Heart left ventricle (tissue), 16 donors: Measurements from ENCODE around the gene SNHG17. TPM values are rescaled to one million over a fixed set of nuclear protein-coding genes. Genes with fewer than 3 reads are reported as not detected.

Experiments used
- ATAC-seq, 4 donors: fragments of 200-7000 bp; cut with Tn5 transposase; one replicate each; pipeline ENCODE4 v1.9.1; 2020 to 2022; ENCODE audit warnings: moderate library complexity in 4 of 4, mild to moderate bottlenecking in 3 of 4, moderate number of reproducible peaks in 1 of 4
- DNase-seq, 5 donors: peaks; one replicate each; pipeline ENCODE4 v3.0.0-alpha.2; 2020
- H3K27ac ChIP-seq, 12 donors: fragments of 200-600 bp; sonication (generic) in 4 of 12; one replicate each; pipeline versions ENCODE4 v1.5.0 to v1.8.0; 2016 to 2022; ENCODE audit warnings: mild to moderate bottlenecking in 2 of 12
- H3K27me3 ChIP-seq, 9 donors: fragments of 200-600 bp; sonication (generic) in 2 of 9; one replicate each; pipeline versions ENCODE4 v1.5.1 to v1.8.0; 2016 to 2022; ENCODE audit warnings: mild to moderate bottlenecking in 3 of 9
- H3K36me3 ChIP-seq, 9 donors: fragments of 200-600 bp; sonication (generic) in 2 of 9; one replicate each; pipeline versions ENCODE4 v1.5.0 to v1.8.0; 2018 to 2022; ENCODE audit warnings: mild to moderate bottlenecking in 2 of 9
- H3K4me1 ChIP-seq, 12 donors: fragments of 200-600 bp; sonication (generic) in 4 of 12; one replicate each; pipeline versions ENCODE4 v1.5.0 to v1.8.0; 2016 to 2022; ENCODE audit warnings: mild to moderate bottlenecking in 3 of 12
- H3K4me3 ChIP-seq, 12 donors: fragments of 200-600 bp; sonication (generic) in 4 of 12; one replicate each; pipeline versions ENCODE4 v1.5.0 to v1.8.0; 2017 to 2022; ENCODE audit warnings: mild to moderate bottlenecking in 9 of 12, moderate library complexity in 4 of 12
- H3K9me3 ChIP-seq, 12 donors: fragments of 200-600 bp; sonication (generic) in 4 of 12; one replicate each; pipeline versions ENCODE4 v1.5.0 to v1.8.0; 2016 to 2022; ENCODE audit warnings: mild to moderate bottlenecking in 1 of 12
- POLR2A ChIP-seq, 2 donors: fragments of 450-650 bp; IDR thresholded peaks; one replicate each; pipeline ENCODE4 v1.6.1; 2017; ENCODE audit warnings: antibody characterized with exemption in 2 of 2, mild to moderate bottlenecking in 2 of 2, moderate library complexity in 2 of 2
- WGBS, 4 donors: extraction: QIAGEN DNeasy Blood & Tissue Kit in 2 of 4; methylation state at CpG; one replicate each; pipeline versions ENCODE4 v1.1.5 to v1.1.7; 2013 to 2018; 5-methylcytosine and 5-hydroxymethylcytosine counted together
- intact Hi-C, 10 donors: fragments of 100-400 bp; cut with DNase I; formaldehyde crosslinking; loops; one replicate each; pipeline versions ENCODE4 v1.11.1 to v1.14.2; 2022
- polyA plus RNA-seq, 2 donors: library from polyadenylated mRNA; stranded (reverse); fragments of 200-250 nt; gene quantifications; one replicate each; pipeline ENCODE4 v1.2.3, GENCODE V29; 2013
- total RNA-seq, 9 donors: library from RNA; depleted of rRNA in 2 of 9; stranded (reverse); fragments of >200 nt in 2 of 9; fragmentation: NEBNext Ultra II Directional in 3 of 9; extraction: Animal tissue kit (Norgen Biotek cat#: 25700) in 3 of 9; gene quantifications; one replicate each; pipeline versions ENCODE4 v1.1.0 to v1.2.4, GENCODE V29; 2016 to 2023
- TF ChIP-seq, protein P1 (sequence below), 12 donors: fragments of 200-600 bp; sonication (generic) in 4 of 12; IDR thresholded peaks; one replicate each; pipeline versions ENCODE4 v1.5.0 to v1.8.0; 2018 to 2022; ENCODE audit warnings: antibody characterized with exemption in 12 of 12, mild to moderate bottlenecking in 5 of 12
- donor health status: ischemic (EF 13 %, LVEDD 7.1; RV severe dilation, severe dysfunction).
- donor health status: healthy with polysubstance abuse.
- donor health status: DM: no; HTN: yes; CAD: no.
- donor health status: DM: no; HTN: no; CAD: no.
- donor health status: ischemic (EF 25% LVEDD 6.9; RV normal size, moderate dysfunction).
- donor health status: ischemic (EF 25% LVEDD 5.7; RV mildly dilated, moderate dysfunction).
- donor health status: healthy.
- donor health status: DM: yes; HTN: yes; CAD: no.
- donor health status: ischemic (EF 35%, LVEDD 5.7; RV mildly dilated, moderate dysfunction).
- donor health status: nonischemic (EF 11% LVEDD 7.7; RV severe dilation, severe dysfunction).
- donor health status: DM: yes; HTN: yes; CAD: no.
- donor health status: PGD.
- donor health status: ischemic (EF 29% LVEDD 5.4; RV normal size, mild dysfunction).
- donor health status: nonischemic (EF 23%, LVEDD 6.1; RV moderate dilation, normal function).

The SNHG17 gene
- total and polyA plus RNA-seq, 11 donors, result 2.9 to 20.2 (median 6.6) TPM

DNA sequence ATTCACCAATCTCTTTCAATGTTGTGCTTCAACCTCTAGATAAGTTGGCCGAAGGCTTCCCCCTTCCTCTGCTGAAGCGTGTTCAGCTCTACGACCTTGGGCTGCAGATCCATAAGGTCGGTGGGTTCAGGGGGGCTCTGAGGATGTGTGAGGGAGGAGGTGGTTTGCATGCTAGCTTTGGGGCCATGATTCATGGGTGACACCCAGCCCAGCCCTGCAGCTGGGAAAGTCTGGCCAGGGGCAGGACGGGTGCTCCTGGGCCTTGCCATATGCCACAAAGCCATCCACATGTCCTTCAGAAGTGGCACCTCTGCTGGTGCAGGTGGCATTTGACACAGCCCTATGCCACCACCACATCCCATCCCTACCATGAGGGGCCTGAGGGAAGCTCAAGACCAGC is 61.2 kb downstream of the SNHG17 start:
- H3K4me1 ChIP-seq, result peaks cover 0 to 13% (median 0%) of the 10 kb centered on the region in 12 donors
- H3K4me3 ChIP-seq, result no peak overlapping the region
- intact Hi-C loops, result no loop called here
- no peaks in the 10 kb centered on the region for H3K27me3 ChIP-seq
- no peaks in the 10 kb centered on the region for H3K36me3 ChIP-seq
- WGBS, 4 donors, result 76 to 89% (median 82%) methylated on average over 4 to 5 of the region's 5 CpGs
- no peak for TF ChIP-seq POLR2A (IDR thresholded peaks at IDR 0.05)
- TF ChIP-seq, protein P1, sequence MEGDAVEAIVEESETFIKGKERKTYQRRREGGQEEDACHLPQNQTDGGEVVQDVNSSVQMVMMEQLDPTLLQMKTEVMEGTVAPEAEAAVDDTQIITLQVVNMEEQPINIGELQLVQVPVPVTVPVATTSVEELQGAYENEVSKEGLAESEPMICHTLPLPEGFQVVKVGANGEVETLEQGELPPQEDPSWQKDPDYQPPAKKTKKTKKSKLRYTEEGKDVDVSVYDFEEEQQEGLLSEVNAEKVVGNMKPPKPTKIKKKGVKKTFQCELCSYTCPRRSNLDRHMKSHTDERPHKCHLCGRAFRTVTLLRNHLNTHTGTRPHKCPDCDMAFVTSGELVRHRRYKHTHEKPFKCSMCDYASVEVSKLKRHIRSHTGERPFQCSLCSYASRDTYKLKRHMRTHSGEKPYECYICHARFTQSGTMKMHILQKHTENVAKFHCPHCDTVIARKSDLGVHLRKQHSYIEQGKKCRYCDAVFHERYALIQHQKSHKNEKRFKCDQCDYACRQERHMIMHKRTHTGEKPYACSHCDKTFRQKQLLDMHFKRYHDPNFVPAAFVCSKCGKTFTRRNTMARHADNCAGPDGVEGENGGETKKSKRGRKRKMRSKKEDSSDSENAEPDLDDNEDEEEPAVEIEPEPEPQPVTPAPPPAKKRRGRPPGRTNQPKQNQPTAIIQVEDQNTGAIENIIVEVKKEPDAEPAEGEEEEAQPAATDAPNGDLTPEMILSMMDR (IDR thresholded peaks at IDR 0.05), result no peak
- H3K27ac ChIP-seq, result peak overlapping the region in 1 of 12 donors; percentile 3
- no peaks in the 10 kb centered on the region for H3K9me3 ChIP-seq
- DNase-seq, result no peak
- ATAC-seq, result no peak

DNA sequence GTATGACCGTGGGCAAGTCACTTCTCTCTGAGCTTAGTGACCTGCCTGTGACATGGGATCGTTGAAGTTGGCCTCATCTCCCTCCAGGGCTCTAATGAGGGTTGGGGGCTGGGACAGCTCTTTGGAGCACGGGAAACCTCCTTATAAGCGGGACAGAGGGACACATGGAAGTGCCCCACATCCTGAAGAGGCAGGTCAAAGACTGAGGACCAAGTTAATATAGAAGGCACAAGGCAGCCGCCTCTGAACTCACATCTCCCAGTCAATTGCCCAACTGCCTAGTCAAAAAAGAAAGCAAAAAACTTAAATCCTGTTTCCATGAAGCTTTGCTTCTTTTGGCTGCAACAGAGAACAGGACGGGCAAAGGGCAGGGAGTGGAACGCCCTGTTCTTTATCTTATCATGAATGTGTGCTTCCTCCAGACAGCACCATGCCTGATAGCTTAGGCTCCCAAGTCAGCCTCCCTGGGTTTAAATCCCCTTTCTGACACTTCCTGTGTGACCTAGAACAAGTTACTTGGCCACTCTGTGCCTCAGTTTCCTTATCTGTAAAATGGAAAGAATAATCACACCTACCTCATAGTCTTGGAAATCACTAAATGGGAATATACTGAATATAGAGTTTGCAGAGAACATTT is 61.8 kb downstream of the SNHG17 start:
- no peak for DNase-seq
- 27 to 33% (median 31%) methylated on average over 7 of the region's 7 CpGs for WGBS, 4 donors

GRCh38 chr20:38372806-38373205 is 62.3 kb downstream of the SNHG17 start:
- 49 to 65% (median 58%) methylated on average over 5 of the region's 5 CpGs for WGBS, 4 donors
- no peak for DNase-seq
- H3K27ac ChIP-seq, result peak overlapping the region in 2 of 12 donors; percentile 4 to 11
- no peak for TF ChIP-seq POLR2A (IDR thresholded peaks at IDR 0.05)
- TF ChIP-seq, protein P1 (IDR thresholded peaks at IDR 0.05), result no peak
- ATAC-seq, result peak in 2 of 4 donors; percentile 23 to 38
- intact Hi-C loops, result no loop called here
- no peaks in the 10 kb centered on the region for H3K27me3 ChIP-seq
- no peak overlapping the region for H3K4me3 ChIP-seq
- H3K36me3 ChIP-seq, result no peaks in the 10 kb centered on the region
- peaks cover 0 to 13% (median 0%) of the 10 kb centered on the region in 12 donors for H3K4me1 ChIP-seq
- H3K9me3 ChIP-seq, result no peaks in the 10 kb centered on the region

More for the DNA sequence above, 61.8 kb downstream of the SNHG17 start:
- Histone ChIP-seq H3K9me3 (no peaks in the 10 kb centered on the region), H3K4me1 (peaks cover 0 to 13% (median 0%) of the 10 kb centered on the region in 12 donors), H3K27me3 (no peaks in the 10 kb centered on the region), H3K27ac (peak overlapping the region in 3 of 12 donors; percentile 3 to 11 (median 4)), H3K4me3 (no peak overlapping the region), H3K36me3 (no peaks in the 10 kb centered on the region)
- TF ChIP-seq, protein P1 (IDR thresholded peaks at IDR 0.05), result no peak
- peak in 3 of 4 donors; percentile 58 to 86 (median 82) for ATAC-seq
- intact Hi-C loops, result no loop called here

Other genes starting within 250 kb of the SNHG17 start
- gene KIAA1755, start 174.6 kb downstream of the SNHG17 start, total RNA-seq, result 1 to 10 TPM; 2.3 to 6.7 (median 5.2) TPM
- gene KIAA1755, start 174.6 kb downstream of the SNHG17 start, polyA plus RNA-seq, result 1 to 10 TPM; 2.1 TPM
- gene BPI, start 131.2 kb downstream of the SNHG17 start, total RNA-seq, result 1 to 10 TPM in 1 of 9 donors, under 1 TPM in 3, not detected in 5; 0.18 to 2.9 (median 0.32) TPM
- gene BPI, start 131.2 kb downstream of the SNHG17 start, polyA plus RNA-seq, result not detected
- gene LBP, start 88.8 kb downstream of the SNHG17 start, total RNA-seq, result 1 to 10 TPM in 1 of 9 donors, under 1 TPM in 4, not detected in 4; 0.15 to 1.2 (median 0.35) TPM
- under 1 TPM in 1 of 2 donors, not detected in 1; 0.58 TPM for gene LBP, start 88.8 kb downstream of the SNHG17 start, polyA plus RNA-seq
- 10 to 100 TPM; 19.7 to 31.4 (median 26.2) TPM for gene RALGAPB, start 37.5 kb upstream of the SNHG17 start, total RNA-seq
- 10 to 100 TPM in 1 of 2 donors, 1 to 10 TPM in 1; 7.6 to 18.4 TPM for gene RALGAPB, start 37.5 kb upstream of the SNHG17 start, polyA plus RNA-seq
- gene ADIG, start 145.9 kb upstream of the SNHG17 start, total RNA-seq, result not detected
- not detected for gene ADIG, start 145.9 kb upstream of the SNHG17 start, polyA plus RNA-seq
- not detected for gene ARHGAP40, start 166.5 kb upstream of the SNHG17 start, total RNA-seq
- gene ARHGAP40, start 166.5 kb upstream of the SNHG17 start, polyA plus RNA-seq, result under 1 TPM in 1 of 2 donors, not detected in 1; 0.03 TPM